GM12801 (cell line): ENCODE data around the gene ARG2.

ENCODE experiments used
- CTCF ChIP-seq: IDR thresholded peaks from one replicate; pipeline ENCODE4 v1.5.1; 2011; ENCODE audit warnings: control low read depth; ENCODE audit not compliant: insufficient read length; ENCODE audit errors: extremely low read depth

The ARG2 gene

DNA sequence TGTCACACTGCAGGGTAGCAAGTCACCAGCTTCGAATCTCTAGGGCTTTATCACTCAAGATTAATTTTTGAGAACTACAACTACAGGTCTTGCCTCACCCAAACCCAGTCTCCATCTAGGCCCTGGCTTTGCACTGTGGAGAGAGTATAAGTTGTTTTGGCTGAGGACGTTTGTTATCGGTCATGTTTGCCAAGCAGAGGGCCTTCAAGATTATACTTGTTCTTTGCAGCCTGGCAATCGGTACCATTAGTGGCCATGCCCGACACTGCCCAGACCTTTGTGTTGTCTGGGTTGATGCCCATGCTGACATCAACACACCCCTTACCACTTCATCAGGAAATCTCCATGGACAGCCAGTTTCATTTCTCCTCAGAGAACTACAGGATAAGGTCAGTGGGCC is 25.7 kb downstream of the ARG2 start:
- no peak for TF ChIP-seq CTCF

- TF ChIP-seq CTCF: no peak
Observed at GRCh38 chr14:67646131-67646530, 26.4 kb downstream of the ARG2 start.

GRCh38 chr14:67650151-67650550 is 30.4 kb downstream of the ARG2 start:
- TF ChIP-seq CTCF: no peak

DNA sequence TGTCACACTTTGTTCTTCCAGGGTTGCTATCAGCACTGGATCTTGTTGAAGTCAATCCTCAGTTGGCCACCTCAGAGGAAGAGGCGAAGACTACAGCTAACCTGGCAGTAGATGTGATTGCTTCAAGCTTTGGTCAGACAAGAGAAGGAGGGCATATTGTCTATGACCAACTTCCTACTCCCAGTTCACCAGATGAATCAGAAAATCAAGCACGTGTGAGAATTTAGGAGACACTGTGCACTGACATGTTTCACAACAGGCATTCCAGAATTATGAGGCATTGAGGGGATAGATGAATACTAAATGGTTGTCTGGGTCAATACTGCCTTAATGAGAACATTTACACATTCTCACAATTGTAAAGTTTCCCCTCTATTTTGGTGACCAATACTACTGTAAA is 31.0 kb downstream of the ARG2 start:
- no peak for TF ChIP-seq CTCF

DNA sequence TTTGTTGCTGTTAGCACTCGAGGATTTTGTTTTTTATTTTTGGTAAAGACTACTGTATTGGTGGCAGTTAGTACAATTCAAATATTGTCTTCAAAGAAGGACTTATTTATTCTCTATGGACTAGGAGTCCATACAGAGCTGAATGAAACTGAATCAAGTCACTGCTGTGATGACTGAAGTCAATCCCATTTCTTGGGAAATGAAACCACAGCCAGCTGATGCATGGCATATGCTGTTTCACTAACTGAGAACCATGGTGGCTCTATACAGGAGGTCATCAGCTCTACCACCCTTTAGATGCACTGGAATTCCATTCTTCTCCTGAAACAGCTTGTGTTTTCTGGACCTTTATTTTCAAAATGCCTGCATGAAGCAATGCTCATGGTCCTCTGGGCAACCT is 32.5 kb downstream of the ARG2 start:
- no peak for TF ChIP-seq CTCF

GRCh38 chr14:67653651-67654280 is 34.0 kb downstream of the ARG2 start:
- TF ChIP-seq CTCF: no peak

GRCh38 chr14:67663633-67664032 is 43.9 kb downstream of the ARG2 start:
- TF ChIP-seq CTCF: no peak

DNA sequence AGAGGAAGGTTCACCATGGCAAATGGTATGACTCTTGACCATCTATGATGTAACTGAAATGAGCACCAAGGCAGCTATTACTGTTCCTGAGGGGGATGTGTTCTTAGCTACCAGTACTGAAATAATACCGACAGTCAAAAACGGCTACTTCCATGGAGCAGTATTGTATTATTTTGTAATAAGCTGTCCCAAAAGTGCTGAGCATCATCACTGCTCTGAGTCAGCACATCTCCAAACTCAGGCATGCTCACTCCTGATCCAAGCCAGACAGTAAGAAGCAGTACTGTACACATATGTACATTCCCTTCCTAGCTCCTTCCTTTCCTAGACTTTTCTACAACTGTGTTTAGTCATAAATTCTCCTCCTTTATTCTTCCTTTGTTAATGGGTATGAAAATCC is 46.1 kb downstream of the ARG2 start:
- TF ChIP-seq CTCF: no peak
